NCI-H187 treated with DMSO at 0.1 percent for 48 hours (cell line): Measurements from ENCODE around the gene MAN1A2.
"Not testable (repeated sequence)": the region's sequence is repeated elsewhere in the genome, so short reads cannot be mapped to it uniquely, and the experiment has no call there.

Experiments used
- DNase-seq: peaks from one replicate; lab custom pipeline; 2025; lab: John Stamatoyannopoulos, UW

Gene MAN1A2

GRCh38 chr1:117367046-117368025 lies at the start of gene MAN1A2:
MAN1A2 (plus strand) TSS chr1:117367449; CDS start chr1:117368184, 735 bp downstream.
- DNase-seq: no peak

DNA sequence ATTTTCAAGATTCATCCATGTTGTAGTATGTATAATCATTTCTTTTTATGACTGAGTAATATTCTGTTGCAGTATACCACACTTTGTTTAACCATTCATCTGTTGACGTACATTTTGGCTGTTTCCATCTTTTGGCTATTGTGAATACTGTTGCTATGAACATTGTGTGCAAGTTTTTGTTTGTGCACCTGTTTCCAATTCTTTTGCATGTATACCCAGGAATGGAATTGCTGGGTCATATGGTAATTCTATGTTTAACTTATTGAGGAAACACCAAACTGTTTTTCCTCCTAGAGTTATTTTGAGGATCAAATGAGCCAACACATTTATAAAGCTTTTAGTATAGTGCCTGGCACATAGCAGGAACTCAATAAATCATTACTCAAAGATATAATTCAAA lies 49.2 kb upstream of the MAN1A2 start:
- DNase-seq: no peak

GRCh38 chr1:117318426-117318825 lies 48.8 kb upstream of the MAN1A2 start:
- no peak for DNase-seq

- no peak for DNase-seq
Measured at GRCh38 chr1:117320515-117320914, 46.7 kb upstream of the MAN1A2 start.

- no peak for DNase-seq
Measured at GRCh38 chr1:117321680-117322609, 45.3 kb upstream of the MAN1A2 start.

DNA sequence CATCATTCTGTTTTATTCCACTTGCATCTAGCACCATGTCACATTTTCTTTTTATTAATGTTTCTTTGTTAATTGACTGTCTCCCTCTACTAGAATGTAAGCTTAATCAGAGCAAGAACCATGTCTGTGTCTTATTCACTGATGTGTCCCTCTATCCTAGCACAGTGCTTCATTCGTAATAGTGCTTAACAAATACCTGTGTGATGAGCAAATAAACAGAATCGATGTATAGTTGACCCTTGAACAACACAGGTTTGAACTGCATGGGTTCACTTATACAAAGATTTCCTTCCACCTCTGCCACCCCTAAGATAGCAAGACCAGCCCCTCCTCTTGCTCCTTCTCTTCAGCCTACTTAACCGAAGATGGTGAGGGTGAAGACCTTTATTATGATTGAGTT lies 42.9 kb upstream of the MAN1A2 start:
- no peak for DNase-seq

- DNase-seq: not testable (repeated sequence)
Measured at GRCh38 chr1:117326035-117326434, 41.2 kb upstream of the MAN1A2 start.

GRCh38 chr1:117327011-117327410 lies 40.2 kb upstream of the MAN1A2 start:
- DNase-seq: no peak

DNA sequence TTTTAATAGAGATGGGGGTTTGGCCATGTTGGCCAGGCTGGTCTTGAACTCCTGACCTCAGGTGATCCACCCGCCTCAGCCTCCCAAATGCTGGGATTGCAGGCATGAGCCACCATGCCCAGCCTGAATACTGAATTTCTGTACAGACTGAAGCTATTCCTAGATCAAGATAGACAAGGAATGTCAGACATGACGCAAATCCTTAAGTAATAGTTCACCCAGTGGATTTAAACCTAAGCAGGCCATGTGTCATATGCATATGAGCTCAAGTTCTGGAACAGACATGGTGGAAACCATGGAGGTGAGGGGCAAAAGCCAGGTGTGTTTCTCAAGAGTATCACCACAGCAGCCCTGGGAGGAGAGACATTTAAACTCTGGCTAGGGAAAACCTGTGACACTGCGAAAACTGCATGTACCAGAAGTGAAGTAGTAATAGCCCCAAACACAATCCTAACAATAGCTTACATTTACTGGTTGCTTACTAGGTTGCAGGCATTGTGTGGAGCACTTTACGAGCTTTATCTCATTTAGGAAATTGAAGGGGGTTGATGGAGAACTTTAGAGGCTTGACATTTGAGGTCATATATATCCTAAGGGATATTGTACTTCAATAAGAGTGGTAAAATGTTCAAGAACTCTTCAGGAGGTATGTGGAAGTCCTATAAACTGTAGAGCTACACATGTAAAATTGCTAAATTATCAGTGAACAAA lies 31.7 kb upstream of the MAN1A2 start:
- no peak for DNase-seq

GRCh38 chr1:117336088-117336817 lies 31.0 kb upstream of the MAN1A2 start:
- no peak for DNase-seq

- no peak for DNase-seq
Measured at GRCh38 chr1:117339866-117340700, 27.2 kb upstream of the MAN1A2 start.

GRCh38 chr1:117341123-117341522 lies 26.1 kb upstream of the MAN1A2 start:
- DNase-seq: no peak

DNA sequence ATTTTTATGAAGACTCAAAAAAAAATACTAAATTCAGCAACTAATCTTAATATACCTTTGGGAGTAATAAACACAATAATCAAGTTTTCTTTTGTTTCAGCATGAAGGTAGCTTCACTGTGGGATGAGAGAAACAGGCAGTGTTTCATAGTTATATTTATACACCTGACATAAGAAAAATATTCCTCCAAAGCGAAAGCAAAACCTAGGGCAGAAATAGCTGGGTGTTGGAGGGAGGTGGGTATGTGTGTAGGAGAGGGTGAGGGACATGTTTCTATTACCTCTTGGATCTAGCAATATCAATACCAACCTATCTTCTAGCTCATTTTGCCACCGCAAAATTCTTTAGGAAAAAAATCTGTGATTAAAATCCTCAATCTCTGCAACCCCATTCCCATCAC lies 24.9 kb upstream of the MAN1A2 start:
- DNase-seq: no peak

DNA sequence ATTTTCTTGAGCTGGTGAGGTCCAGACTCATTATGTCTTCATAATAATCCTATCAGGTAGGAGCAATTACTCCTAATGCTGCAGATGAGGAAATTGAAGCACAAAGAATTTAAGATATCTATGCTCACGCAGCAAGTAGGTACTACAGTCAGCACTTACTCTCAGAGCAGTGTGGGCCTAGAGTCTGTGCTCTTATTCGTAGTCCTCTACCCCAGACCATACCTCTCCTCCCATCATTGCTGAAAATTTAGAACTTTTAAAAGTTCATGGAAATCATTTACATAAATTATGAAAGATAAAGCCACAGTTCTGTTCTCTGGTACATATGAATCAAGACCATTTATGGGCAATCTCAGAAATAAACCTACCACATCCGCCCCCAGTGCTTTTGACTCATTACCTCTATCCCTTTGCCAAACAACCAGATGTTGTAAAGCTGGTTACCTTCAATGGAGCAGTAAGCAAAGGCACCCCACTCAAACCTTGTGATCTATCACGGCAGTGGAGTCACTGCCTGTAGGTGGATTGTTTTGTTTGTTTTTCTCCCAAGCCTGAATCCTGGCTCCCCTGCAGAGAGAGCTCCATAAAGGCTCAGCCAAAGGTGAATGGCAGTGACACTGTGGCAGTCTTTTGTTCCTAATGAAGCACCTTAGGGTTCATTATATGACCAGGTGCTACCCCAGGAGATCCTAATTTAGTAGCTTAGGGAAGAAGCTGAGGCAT lies 20.9 kb upstream of the MAN1A2 start:
- DNase-seq: no peak

GRCh38 chr1:117347907-117348306 lies 19.3 kb upstream of the MAN1A2 start:
- no peak for DNase-seq

GRCh38 chr1:117352695-117353094 lies 14.6 kb upstream of the MAN1A2 start:
- DNase-seq: not testable (repeated sequence)

DNA sequence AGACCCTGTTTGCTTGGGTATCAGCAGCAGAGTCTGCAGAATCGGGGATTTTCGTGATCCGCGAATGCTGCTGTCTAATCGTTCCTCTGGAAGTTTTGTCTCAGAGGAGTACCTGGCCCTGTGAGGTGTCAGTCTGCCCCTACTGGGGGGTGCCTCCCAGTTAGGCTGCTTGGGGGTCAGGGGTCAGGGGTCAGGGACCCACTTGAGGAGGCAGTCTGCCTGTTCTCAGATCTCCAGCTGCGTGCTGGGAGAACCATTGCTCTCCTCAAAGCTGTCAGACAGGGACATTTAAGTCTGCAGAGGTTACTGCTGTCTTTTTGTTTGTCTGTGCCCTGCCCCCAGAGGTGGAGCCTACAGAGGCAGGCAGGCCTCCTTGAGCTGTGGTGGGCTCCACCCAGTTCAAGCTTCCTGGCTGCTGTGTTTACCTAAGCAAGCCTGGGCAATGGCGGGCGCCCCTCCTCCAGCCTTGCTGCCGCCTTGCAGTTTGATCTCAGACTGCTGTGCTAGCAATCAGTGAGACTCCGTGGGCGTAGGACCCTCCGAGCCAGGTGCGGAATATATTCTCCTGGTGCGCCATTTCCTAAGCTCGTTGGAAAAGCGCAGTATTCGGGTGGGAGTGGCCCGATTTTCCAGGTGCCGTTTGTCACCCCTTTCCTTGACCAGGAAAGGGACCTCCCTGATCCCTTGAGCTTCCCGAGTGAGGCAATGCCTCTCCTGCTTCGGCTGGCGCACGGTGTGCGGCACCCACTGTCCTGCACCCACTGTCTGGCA lies 9.2 kb upstream of the MAN1A2 start:
- not testable (repeated sequence) for DNase-seq

DNA sequence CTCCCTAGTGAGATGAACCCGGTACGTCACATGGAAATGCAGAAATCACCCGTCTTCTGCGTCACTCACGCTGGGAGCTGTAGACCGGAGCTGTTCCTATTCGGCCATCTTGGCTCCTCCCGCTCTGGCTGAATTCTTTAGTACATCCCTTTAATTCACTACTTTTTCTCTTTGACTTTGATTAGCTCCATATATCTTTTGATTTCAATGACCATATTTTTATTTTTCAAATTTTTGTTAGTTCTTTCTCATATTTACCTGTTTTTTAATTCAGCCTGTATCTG lies 8.7 kb upstream of the MAN1A2 start:
- DNase-seq: not testable (repeated sequence)
